LoVo (cell line): ENCODE results near the gene XRCC1.

ENCODE experiments used
- DNase-seq: peaks from one replicate; pipeline ENCODE4 v3.0.0-alpha.2; 2016; ENCODE audit warnings: low spot score

Gene XRCC1, protein sequence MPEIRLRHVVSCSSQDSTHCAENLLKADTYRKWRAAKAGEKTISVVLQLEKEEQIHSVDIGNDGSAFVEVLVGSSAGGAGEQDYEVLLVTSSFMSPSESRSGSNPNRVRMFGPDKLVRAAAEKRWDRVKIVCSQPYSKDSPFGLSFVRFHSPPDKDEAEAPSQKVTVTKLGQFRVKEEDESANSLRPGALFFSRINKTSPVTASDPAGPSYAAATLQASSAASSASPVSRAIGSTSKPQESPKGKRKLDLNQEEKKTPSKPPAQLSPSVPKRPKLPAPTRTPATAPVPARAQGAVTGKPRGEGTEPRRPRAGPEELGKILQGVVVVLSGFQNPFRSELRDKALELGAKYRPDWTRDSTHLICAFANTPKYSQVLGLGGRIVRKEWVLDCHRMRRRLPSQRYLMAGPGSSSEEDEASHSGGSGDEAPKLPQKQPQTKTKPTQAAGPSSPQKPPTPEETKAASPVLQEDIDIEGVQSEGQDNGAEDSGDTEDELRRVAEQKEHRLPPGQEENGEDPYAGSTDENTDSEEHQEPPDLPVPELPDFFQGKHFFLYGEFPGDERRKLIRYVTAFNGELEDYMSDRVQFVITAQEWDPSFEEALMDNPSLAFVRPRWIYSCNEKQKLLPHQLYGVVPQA

DNA sequence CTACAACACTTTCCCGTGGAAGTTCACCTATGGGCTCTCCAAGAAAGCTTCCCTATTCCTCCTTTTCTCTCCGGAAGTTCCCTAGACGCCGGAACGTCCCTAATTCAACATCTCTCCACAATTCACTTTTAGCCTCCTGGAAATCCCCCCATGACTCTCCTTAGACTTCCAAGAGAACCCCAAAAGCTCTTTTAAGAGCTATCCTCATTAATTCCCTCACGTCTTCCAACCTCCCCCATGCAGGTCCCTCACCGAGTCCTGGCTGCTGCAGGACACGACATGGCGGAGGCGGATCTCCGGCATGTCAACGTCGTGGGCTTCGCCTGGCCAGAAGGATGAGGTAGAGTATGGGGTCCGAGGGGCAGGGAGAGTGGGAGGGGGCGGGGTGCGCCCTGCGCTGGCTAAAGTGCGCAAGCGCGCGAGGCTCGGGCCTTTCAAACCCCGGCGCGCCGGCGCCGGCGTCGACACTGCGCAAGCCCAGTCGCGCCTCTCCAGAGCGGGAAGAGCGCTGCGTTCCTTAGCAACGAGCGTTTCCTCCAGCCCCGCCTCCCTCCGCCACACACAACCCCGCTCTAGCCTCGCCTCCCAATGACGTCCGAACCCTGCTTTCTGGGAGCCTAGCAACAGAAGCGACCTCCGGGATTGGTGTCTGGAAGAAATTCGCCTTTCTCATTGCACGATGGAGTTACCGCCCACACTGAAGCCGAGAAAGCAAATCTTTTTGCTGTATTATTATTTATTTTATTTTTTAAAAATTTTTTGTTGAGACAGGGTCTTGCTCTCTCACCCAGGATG lies at the start of gene XRCC1, which contains the start of gene PINLYP:
XRCC1 (minus strand) TSS at position 372 of the 795 bp plus-strand sequence; CDS start at position 303, 69 bp downstream.
PINLYP (plus strand) TSS at position 646 of the 795 bp plus-strand sequence. CDS start 1,391 bp downstream, outside the sequence.
- peak; percentile 98 for DNase-seq

GRCh38 chr19:43624933-43625332 lies 49.6 kb upstream of the XRCC1 start:
- no peak for DNase-seq

DNA sequence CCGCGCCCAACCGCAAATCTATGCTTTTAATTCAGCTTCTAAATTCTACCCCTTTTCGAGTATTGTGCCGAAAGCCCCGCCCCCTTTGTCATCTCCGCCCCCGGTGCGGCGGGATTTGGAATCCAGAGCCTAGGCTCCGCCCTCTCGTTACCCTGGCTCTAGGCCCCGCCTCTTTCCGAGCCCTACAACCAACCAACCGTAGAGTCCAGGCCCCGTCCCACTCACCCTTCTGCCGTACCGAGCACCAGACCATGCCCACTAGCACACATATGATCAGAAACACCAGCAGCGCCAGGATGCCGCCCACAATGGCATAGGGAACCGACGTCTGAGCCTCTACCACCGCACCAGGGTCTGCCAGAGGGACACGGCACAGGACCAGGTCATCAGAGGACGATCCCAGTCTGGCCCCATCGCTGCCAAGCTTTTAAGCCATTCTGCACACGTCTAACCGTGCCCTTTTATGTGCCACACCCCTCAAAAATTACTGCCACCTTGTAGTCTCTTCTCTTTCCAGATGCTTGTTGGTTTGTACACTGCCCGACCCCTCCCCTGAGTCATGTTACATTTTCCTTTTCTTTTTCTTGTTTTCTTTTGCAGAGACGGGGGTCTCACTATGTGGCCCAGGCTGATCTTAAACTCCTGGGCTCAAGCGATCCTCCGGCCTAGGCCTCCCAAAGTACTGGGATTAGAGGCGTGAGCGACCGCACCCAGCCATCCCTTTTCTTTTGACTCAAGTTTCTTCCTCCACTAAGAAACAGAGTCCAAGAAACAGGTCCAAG lies 48.8 kb upstream of the XRCC1 start:
- DNase-seq: no peak

GRCh38 chr19:43622956-43623355 lies 47.6 kb upstream of the XRCC1 start:
- no peak for DNase-seq

DNA sequence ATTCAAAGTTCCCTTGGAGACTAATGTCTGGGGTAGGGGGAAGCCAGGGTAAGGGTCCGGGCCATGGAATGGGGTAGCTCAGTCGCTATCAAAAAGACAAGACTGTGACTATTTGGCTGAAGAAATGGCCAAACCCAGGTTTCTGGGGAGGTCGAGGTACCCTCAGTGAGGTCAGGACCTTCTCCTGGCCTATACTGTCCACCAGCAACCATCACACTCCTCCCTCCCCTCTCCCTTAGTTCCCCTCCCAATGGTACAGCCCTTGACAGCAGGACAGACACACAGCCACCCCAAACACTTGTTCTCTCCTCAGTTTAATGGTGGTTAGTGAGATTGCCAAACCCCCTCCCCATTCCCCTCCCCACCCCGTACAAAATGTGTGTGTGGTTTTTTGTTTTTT lies 46.7 kb upstream of the XRCC1 start:
- DNase-seq: no peak

DNA sequence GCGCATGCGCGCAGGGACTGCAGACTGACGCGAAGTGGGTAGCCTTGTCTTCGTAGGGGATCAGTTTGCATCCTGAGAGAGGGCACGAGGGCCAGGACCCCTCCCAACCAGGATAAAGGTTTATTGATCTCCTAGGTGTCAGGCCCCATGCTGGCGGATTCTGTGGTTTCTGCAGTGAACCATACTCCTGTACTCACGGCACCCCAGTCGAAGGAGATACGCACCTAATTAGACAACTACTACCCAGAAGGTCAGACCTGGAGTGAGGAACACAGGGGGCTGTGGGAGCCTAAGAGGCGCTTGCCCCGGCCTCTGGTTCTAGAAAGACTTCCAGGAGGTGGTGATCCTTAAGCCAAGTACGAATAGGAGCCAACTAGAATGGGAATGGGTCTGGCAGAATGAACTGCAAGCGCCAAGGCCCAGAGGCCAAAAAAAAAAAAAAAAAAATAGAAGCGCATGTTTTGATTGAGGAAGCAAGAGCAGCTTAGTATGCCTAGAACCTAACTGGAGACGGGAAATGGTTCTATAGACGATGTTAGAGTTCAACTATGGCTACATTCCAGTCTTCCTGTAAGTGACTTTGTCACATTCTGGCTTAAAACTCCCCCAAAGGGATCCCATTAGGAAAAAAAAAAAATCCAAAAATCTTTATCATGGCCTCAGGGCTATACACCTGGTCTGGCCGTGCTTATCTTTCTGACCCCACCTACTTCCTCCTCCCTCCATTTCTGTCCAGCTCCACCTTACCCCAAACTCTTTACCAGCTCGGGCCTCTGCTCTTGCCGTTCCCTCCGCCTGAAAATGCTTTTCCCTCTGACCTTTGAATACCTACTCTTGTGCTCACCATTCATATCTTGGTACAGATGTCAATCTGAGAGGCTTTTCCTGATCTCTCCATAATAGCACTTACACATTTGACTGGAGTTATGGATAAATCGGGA lies 45.0 kb upstream of the XRCC1 start:
- DNase-seq: no peak

GRCh38 chr19:43619262-43620060 lies 44.1 kb upstream of the XRCC1 start, which contains the start of gene ZNF428:
ZNF428 (minus strand) TSS chr19:43619629; CDS start chr19:43614304, 5,325 bp downstream.
- DNase-seq: peak; percentile 89

- DNase-seq: peak; percentile 49
These were observed 43.6 kb upstream of the XRCC1 start for GRCh38 chr19:43618921-43619261.

GRCh38 chr19:43616954-43617353 lies 41.6 kb upstream of the XRCC1 start:
- no peak for DNase-seq

DNA sequence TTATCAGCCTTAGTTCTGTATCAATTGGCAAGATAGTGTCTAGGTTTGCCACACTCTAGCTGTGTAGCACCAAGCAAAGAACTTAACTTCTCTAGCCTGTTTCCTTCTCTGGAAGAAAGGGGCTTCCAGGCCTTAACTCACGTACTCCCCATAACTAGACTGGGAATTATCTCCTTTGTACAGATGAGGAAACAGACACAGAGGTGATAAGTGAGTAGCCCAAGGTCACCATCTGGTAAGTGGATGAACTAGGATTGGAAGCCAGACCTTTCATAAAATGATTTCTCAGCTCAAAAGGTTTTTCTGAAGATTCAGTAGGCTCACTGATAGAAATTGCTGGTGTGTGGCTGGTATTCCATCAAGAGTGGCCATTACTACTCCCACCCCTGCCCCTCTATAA lies 41.0 kb upstream of the XRCC1 start:
- DNase-seq: no peak

- DNase-seq: no peak
These were observed 37.0 kb upstream of the XRCC1 start for GRCh38 chr19:43612374-43612773.

- no peak for DNase-seq
These were observed 36.5 kb upstream of the XRCC1 start, which contains the start of gene SRRM5 for GRCh38 chr19:43611788-43612187. SRRM5 (plus strand) TSS chr19:43612088; CDS start chr19:43612122, 34 bp downstream.

- no peak for DNase-seq
These were observed 35.2 kb upstream of the XRCC1 start for GRCh38 chr19:43610493-43610892.

DNA sequence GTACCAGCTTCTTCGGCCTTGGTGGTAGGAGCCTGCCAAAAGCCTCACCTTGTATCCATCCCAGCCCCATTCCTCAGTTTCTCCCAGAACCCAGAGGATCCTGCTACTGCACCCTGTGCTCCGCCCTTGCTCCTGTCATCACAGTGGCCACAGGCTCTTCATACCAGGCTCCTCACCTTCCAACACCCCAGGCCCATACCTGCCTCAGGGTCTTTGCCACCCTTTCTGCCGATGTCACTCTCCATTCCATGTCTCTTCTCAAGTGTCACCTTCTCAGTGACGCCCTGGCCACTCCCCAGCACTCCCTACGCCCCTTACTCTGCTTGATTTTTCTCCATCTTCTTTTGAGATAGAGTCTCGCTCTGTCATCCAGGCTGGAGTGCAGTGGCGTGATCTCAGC lies 34.5 kb upstream of the XRCC1 start:
- DNase-seq: no peak

DNA sequence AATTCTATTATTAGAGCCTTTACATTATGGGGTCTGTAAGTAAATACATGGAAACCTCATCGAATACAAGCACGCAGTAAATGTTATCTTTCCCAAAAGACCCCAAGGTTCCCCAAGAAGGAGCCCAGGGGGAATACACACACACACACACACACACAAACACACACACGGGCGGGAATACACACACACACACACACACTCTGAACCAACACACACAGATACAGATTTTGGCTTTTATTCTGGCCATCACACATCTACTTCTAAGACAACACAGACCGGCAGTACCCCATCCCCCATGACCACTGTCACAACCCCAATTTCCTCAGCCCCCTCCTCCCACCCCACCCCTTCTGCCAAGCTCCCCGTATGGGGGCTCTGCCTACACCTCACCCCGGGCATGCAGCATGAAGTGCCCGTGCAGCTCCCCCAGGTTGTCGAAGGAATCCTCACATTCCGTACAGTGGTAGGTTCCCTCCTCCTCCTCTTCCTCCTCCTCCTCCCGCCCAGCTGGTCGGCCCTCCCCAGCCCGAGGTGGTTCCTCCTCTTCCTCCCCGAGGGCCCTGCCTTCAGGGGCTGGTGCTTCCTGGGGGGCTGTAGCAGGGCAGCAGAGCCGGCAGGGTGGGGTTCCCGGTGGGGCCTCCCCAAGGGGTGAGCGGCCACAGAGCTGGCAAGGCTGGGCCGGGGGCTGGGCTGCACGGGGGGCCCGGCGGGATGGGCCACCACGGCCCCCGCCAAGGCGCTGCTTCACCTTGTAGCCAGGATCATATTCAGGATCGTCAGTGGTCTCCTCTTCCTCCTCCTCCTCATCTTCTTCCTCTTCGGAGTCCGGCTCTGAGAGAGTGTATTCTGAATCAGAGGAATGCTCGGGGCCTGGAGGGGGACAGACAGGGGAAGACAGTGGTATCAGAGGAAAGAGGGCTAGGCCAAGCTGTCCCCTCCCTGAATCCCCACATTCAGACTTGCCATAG lies 32.2 kb upstream of the XRCC1 start:
- DNase-seq: no peak

DNA sequence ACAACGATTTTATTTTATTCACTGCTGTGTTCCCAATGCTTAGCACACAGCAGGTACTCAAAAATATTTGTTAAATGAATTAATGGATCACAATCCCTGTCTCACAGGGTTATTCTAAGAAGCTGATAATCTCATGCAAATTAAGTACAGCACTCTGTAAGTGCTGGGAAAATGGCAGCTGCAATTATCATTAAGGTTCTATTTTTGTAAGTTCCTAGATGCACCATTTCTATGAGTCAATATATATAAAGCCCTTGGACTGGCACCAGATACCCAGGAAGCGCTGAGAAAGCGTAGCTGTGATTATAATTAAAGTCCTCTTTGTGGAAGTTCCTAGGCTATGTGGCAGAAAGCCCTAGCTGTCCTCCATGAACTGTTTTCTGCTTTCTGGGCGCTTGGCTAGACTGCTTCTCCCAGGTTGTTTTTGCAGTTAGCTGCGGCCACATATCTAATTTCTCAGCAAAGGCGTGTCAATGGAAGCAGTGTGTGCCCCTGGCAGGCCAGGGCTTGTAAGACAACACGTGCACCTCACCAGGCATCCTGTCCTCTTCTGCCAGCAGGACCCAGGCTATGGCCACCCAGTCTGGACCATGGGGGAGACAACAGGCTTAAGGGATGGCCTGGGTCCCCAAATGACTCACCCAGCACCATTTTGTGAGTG lies 31.4 kb upstream of the XRCC1 start:
- no peak for DNase-seq

DNA sequence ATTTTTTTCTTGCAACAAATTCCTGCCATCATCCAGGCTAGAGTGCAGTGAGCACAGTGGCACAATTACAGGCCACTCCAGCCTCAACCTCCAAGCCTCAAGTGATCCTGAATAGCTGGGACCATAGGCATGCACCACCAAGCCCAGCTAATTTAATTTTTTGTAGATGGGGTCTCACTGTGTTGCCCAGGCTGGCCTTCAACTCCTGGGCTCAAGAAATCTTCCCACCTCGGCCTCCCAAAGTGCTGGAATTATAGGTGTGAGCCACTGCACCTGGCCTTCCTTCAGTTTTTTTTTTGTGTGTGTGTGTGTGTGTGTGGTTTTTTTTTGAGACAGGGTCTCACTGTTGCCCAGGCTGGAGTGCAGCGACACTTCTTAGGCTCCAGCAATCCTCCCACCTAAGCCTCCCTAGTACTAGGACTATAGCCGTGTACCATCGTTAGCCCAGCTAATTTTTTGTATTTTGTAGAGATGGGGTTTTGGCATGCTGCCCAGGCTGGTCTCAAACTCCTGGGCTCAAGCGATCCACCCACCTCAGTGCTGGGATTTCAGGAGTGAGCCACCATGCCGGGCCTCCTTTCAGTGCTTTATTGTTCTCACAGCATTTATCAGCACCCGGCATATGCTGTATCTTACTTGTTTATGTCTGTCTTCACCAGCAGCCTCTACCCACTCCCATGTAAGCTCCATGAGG lies 30.7 kb upstream of the XRCC1 start:
- DNase-seq: no peak
